GM19455 (cell line): ENCODE results near the gene CYB561D1.

ENCODE experiments used
- ATAC-seq: cut with Tn5 transposase; IDR thresholded peaks from one replicate; pipeline ENCODE4 v1.9.1; 2021; ENCODE audit not compliant: unreplicated experiment

The CYB561D1 gene

GRCh38 chr1:109499661-109500536 is 6.0 kb downstream of the CYB561D1 start:
- ATAC-seq: no peak

GRCh38 chr1:109500941-109501381 is 7.1 kb downstream of the CYB561D1 start:
- ATAC-seq: no peak

- ATAC-seq: no peak
Observed at GRCh38 chr1:109501644-109502363, 7.9 kb downstream of the CYB561D1 start.

- ATAC-seq: no peak
Observed at GRCh38 chr1:109502364-109502851, 8.5 kb downstream of the CYB561D1 start.

GRCh38 chr1:109503935-109504334 is 10.0 kb downstream of the CYB561D1 start:
- no peak for ATAC-seq

- ATAC-seq: no peak
Observed at GRCh38 chr1:109504974-109505373, 11.1 kb downstream of the CYB561D1 start.

- no peak for ATAC-seq
Observed at GRCh38 chr1:109508001-109508872, 14.3 kb downstream of the CYB561D1 start.

- no peak for ATAC-seq
Observed at GRCh38 chr1:109508873-109509175, 14.9 kb downstream of the CYB561D1 start.

- ATAC-seq: peak; percentile 57
Observed at GRCh38 chr1:109509176-109510134, 15.6 kb downstream of the CYB561D1 start, which contains the start of gene AMIGO1. Gene AMIGO1 (minus strand): TSS chr1:109509727. CDS start chr1:109508912, 815 bp downstream.

- no peak for ATAC-seq
Observed at GRCh38 chr1:109513110-109513710, 19.3 kb downstream of the CYB561D1 start.

GRCh38 chr1:109514846-109515245 is 21.0 kb downstream of the CYB561D1 start:
- no peak for ATAC-seq

GRCh38 chr1:109516872-109517271 is 23.0 kb downstream of the CYB561D1 start:
- ATAC-seq: no peak

- ATAC-seq: no peak
Observed at GRCh38 chr1:109517337-109517736, 23.4 kb downstream of the CYB561D1 start.

- ATAC-seq: no peak
Observed at GRCh38 chr1:109521002-109521951, 27.4 kb downstream of the CYB561D1 start.

GRCh38 chr1:109522026-109522425 is 28.1 kb downstream of the CYB561D1 start:
- no peak for ATAC-seq

GRCh38 chr1:109523706-109524105 is 29.8 kb downstream of the CYB561D1 start:
- no peak for ATAC-seq

- ATAC-seq: no peak
Observed at GRCh38 chr1:109527098-109527811, 33.4 kb downstream of the CYB561D1 start.
